Hematopoietic multipotent progenitor cell treated with erythropoietin and hydrocortisone succinate and interleukin-3 and kit ligand, for 15 days (in vitro differentiated cells): ENCODE measurements around the gene TUBG2.
"Not testable (repeated sequence)": the region's sequence is repeated elsewhere in the genome, so short reads cannot be mapped to it uniquely, and the experiment has no call there.

Experiments
- DNase-seq: peaks from one replicate; pipeline ENCODE4 v3.0.0-alpha.2; 2015; ENCODE audit warnings: low spot score

TUBG2 gene

DNA sequence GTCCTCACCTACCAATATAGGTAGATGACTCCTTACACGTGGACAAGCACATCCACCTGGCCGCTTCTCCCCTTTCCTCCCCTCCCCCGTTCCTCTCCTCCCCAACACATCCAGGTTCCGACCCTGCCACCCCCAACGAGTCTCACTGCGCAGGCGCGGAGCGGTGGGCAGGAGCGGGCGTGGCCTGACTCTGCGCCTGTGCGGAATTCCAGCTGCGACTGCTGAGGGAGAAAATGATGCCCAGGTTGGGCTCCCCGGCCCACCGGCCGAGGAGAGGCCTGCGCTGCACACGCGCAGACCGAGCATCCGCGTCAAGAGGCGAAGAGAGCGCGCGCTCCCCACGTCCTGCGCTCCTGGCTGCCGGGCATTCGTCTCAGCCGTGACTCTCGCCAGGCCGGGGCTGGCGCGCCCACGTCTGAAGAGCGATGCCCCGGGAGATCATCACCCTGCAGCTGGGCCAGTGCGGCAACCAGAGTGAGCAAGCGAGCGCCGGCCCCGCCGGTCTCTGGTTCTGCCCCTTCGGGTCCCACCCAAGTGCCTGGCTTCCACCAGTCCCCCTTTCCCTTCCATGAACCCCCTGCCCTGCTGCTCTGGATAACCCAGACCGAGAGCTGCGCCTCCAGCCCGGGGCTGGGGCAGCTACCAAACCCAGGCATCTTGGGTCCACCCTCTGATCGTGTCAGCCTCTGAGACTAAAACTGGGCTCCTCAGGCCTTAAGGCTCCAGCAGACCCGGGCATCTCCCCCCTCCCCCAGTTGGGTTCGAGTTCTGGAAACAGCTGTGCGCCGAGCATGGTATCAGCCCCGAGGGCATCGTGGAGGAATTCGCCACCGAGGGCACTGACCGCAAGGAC lies at the start of gene TUBG2:
Gene TUBG2, plus strand, starts transcription at position 206 of the 853 bp plus-strand sequence. Its CDS starts 220 bp downstream, at position 426.
- DNase-seq: peak; percentile 74

DNA sequence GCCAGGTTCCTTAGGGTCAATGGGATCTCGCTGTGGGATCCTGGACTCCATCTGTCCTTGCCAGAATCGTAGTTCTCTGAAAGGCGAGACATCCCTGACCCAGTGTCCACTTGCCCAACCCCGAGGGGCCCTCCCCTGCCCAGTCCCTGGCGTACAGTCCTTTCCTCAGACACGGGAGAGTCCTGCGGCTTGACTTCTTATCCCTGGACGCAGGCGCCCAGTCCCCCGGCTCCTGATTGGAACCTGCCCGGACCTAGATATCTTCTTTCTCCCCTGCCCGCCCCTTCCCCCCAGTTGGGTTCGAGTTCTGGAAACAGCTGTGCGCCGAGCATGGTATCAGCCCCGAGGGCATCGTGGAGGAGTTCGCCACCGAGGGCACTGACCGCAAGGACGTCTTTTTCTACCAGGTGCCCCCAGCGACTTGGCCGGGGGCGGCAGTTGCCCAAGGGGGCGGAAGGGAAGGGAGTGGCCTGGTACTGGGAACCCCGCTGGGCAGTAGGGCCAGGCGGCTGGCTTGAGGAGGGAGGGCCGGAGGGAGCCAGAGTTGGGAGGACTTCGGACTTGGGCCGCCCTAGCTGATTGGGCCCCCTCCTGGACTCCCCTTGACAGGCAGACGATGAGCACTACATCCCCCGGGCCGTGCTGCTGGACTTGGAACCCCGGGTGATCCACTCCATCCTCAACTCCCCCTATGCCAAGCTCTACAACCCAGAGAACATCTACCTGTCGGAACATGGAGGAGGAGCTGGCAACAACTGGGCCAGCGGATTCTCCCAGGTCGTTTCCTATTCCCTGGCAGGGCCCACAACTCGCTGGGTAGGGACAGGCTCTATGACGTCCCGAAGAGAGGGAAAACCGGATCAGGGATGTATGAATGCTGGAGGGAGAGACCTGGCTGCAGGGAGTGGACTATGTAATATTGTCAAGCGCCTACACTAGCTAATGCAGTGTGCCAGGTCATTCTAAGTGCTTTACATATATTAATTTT lies 49.0 kb upstream of the TUBG2 start:
- not testable (repeated sequence) for DNase-seq

DNA sequence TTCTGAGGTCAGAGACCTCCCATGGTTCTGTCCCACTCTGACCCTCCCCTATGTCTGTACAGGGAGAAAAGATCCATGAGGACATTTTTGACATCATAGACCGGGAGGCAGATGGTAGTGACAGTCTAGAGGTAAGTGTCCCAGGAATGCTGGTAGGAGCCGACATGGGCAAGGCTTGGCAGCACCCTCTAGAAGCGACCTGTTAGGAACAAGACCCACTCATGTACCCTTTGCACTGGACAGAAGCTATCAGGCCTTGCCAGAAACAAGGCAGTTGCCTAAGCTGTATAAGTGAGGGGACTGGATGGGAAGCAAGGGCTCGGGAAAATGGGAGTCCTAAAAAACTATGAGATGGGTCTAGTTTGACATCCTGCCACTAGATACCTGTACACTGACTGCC lies 47.1 kb upstream of the TUBG2 start:
- no peak for DNase-seq

DNA sequence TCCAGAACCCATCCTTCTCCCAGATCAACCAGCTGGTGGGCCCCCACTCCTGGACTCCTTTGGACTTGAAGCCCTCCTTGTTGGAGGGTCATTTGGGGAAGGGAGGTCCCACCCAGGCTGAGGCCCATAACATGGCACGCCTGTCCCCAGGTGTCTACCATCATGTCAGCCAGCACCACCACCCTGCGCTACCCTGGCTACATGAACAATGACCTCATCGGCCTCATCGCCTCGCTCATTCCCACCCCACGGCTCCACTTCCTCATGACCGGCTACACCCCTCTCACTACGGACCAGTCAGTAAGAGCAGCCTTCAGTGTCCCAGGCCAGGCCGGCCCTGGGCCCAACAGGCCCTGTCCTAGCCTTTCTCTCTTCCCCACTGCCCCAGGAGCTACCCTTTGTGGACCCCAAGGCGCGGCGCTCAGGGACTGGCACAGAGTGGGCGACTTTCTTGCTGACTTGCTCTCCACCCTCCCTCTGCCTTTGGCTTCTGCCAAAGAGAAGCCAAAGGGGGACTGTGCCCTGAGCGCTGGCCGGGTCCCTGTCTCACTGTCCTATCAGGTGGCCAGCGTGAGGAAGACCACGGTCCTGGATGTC lies 45.3 kb upstream of the TUBG2 start:
- no peak for DNase-seq

DNA sequence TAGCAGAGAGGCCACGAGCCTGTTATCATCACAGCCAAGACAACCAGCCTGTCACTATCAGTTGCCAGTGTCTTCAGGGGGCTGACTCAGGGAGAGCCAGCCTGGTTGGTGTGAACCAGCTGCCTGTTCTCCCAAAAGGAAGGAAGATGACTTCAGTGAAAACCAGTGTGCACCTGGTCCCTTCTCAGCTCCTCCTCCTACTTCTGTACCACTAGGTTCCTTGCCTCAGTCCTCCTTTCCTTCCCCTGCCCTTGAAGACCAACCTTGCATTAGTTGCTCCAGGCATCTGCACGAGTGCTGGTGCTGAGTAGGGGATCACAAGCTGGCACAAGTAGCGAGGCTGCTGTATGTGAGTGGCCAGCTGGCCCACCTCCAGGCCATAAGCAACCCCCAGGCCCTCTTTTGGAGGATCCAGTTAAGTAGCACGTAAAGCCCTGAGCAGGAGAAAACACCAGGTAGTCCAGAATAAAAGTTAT lies 41.1 kb upstream of the TUBG2 start:
- peak; percentile 85 for DNase-seq

DNA sequence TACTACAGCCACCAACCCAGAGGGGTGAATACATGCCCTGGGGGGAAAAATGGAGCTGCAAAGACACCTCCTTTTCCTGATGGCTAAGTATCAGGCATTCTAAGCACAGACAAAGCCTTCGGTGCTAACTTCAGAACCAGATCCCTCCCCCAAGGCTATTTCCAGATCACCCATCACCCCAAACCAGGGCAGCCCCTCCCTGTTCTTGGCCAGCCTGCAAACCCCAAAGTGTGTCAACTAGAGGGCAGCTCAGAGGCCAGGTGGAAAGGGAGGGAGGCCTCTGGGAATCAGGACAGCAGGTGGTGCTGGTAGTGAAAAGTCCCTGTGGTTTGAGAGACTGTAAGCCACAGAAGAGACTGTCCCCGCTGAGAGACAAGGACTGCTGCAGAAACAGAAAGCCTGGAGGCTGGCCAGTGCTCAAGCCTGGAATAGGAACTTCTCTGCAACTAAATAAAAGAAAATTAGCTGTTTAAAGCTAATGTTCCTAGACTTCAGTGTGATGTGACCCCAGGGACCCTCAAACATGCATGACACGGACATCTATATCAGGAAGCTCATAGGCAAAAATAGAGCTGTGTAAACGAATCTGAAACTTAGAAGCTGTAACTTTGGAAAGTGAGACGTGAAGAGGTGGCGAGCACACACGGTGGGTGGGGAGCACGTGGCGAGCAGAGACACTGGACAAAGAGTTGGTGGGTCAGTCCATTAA lies 40.5 kb upstream of the TUBG2 start:
- peak; percentile 64 for DNase-seq

DNA sequence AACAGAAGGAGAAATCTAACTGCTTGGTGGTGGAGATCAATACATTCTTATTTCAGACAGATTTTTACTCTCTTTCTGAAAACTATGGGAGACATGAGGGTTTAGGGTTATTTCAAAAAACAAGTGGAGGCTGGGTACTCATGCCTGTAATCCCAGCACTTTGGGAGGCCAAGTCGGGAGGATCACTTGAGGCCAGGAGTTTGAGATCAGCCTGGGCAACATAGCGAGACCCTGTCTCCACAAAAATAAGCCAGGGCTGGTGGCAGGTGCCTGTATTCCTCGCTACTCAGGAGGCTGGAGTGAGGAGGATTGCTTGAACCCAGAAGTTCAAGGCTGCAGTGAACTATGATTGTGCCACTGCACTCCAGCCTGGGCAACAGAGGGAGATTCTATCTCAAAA lies 37.1 kb upstream of the TUBG2 start:
- not testable (repeated sequence) for DNase-seq

DNA sequence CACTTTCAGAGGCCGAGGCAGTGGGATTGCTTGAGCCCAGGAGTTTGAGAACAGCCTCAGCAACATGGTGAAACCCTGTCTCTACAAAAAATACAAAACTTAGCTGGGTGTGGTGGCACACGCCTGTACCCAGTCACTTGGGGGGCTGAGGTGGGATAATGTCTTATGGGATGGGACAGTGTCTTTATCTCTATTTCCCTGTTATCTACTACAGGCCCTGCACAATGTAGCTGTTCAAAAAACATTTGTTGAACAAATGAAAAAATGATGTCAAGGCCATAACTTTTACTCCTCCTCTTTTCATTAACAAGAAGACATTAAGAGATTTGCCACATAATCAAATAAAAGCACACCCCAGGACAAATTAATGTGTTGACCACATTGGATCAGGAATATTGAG lies 35.8 kb upstream of the TUBG2 start:
- DNase-seq: no peak

DNA sequence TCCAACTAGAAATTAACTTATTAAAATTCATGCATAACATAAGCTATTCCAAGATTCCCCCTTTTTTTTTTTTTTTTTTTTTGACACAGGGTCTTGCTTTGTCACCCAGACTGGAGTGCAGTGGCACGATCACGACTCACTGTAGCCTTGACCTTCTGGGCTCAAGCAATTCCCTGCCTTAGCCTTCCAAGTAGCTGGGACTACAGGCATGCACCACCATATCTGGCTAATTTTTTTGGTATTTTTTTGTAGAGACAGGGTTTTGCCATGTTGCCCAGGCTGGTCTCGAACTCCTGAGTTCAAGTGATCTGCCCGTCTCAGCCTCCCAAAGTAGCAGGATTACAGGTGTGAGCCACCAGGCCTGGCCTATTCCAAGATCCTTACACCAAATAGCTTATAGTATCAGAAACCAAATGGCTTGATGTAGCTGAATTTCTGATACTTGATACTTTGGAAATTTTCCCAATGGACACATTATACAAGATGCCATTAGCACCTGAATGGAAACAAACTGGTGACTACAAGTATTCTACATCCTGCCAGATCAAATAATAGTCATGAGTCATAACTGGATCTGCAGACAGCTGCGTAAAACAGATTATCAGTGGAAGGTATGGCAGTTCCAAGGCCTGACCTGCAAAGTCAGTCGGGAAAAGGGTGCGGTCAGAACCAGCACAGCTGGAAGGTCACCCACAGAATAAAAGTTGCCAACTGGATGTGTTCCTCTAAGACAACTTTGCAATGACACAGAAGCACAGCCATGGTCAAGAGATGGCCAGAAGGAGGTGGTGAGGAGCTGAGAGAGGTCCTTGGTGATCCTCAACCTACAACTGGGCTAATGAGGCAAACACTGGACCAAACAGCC lies 35.1 kb upstream of the TUBG2 start:
- peak; percentile 89 for DNase-seq

DNA sequence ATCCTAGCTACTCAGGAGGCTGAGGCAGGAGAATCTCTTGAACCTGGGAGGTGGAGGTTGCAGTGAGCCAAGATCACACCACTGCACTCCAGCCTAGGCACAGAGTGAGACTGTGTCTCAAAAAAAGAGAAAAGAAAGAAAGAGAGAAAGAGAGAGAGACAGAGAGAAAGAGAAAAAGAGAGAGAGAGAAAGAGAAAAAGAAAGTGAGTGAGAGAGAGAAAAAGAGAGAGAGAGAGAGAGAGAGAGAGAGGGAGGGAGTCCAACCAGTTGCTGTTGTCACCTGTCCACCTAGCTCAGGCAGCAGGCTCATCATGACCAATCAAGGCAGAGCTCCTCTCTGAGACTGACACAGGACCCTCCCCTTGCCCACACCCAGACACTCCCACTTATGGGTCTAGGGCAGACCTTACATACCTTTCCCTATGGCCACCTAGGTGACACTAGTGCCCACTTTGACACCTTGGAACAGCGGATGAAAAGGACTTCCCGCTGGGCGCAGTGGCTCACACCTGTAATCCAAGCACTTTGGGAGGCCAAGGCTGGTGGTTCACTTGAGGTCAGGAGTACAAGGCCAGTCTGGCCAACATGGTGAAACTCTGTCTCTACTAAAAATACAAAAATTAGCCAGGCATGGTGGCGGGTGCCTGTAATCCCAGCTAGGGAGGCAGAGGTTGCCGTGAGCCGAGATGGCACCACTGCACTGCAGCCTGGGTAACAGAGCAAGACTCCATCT lies 31.9 kb upstream of the TUBG2 start:
- not testable (repeated sequence) for DNase-seq

DNA sequence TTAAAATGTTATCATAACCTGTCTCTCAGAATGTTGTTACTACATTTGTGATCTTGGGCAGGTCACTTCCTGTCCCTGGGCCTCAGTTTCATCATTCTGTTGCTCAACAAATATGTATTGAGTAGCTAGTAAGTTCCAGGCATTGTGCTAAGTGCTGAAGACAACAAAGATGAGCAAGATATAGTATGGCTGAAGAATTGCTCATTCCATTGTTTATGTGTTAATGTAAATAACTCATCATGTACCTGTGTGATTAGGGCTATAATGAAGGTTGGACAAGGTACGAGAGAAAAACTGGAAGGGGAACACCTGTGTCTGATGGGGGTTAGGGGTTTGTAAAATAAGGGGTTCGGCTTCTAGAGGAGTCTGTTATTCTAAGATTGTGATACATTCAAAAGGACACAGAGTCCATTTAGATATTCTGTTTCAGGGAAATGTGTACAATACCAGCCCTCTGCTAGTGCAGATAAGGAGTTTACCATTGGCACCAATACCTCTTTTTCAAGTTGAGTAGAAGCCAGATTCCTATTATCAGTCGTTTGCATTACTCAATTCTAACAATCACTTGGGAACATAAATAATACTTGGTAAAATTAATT lies 29.6 kb upstream of the TUBG2 start:
- peak; percentile 91 for DNase-seq

DNA sequence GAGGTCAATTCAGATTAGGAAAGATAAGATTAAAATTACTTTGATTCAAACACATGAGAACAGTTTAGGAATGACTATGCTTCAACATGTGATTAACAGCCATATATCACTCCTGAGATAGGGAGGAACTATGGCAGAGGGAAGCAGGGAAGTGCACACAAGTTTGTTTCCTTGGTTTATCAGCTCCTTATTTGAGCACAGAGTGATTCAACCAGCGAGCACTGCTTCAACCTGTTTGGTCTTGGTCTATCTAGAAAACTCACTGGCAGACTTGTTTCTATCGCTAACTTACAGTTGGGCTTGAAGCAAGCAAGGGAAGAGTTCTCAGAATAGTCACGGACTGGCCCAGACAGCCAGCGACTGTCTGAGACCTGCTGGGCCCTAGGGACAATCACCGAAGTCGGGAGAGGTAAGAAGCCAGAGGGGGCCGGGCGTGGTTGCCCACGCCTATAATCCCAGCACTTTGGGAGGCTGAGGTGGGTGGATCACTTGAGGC lies 26.1 kb upstream of the TUBG2 start:
- peak; percentile 80 for DNase-seq

DNA sequence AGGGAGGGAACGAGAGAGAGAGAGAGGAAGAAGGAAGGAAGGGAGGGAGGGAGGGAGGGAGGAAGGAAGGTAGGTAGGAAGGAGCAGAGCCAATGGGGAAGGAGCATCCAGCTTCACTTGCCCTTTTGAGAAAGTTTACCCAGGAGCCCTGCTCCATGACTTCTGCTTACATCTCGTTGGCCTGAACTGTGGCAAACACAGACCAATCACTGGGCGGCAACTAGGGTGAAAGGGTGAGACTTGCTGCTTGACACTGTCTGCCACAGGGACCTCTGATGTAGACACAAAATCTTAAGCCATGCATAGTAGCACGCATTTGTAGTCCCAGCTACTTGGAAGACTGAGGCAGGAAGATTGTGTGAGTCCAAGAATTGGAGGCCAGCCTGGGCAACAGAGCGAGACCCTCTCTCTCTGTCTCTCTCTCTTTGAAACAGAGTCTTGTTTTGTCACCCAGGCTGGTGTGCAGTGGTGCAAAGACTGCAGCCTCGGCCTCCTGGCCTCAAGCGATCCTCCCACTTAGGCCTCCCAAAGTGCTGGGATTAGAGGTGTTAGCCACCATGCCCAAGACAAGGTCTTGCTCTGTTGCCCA lies 19.5 kb upstream of the TUBG2 start:
- peak; percentile 45 for DNase-seq

DNA sequence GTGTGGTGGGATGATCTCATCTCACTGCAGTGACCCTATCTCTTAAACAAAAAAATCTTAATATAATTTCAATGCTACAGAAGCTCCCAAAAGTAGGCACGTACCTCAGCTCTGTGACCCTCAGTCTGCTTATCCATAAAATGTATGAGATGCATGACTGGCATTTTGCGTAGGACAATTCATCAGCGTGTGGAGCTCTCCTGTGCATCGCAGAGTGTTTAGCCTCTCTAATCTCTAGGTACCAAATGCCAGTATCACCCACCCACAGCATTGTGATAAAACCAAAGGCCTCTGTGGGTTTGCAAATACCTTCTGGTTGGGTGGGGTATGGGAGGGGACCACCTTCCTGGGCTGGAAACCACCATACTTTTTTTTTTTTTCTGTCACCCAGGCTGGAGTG lies 19.0 kb upstream of the TUBG2 start:
- DNase-seq: peak; percentile 86

DNA sequence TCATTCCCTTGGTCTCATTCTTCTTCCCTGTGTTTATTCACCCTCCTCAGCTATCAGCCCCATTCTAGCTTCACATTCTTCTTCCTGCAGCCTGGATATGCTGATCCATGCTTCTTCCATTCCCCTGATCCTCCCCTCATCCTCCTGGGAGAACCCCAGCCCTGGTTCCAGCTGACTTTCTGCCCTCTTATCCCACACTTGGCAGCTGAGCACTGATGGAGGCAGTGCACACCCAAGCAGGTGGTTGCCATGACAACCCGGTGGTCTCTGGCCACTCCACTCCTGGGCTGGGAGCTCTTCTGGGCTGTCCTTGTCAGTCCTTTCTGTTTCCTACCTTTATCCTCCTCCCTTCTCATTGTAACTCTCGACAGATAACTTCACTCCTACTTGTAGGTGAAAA lies 16.7 kb upstream of the TUBG2 start:
- DNase-seq: no peak

DNA sequence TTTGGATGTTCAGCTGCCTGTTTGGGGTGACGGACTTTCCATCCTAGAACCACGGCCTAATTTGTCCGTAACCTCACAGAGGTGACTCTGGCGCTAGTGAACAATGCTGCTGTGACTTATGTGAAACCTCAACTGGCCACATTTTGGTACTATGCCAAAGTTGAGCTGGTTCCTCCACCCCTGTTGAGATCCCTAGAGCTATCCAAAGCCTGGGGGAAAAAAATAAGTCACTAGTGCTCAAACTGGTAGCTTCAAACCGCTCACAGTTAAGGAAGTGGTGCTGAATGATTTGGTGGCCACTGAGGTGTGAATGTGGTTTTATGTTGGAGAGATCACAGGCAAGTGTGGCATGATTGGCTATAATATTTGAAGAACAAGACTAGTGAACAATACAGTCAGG lies 11.3 kb upstream of the TUBG2 start:
- DNase-seq: no peak

DNA sequence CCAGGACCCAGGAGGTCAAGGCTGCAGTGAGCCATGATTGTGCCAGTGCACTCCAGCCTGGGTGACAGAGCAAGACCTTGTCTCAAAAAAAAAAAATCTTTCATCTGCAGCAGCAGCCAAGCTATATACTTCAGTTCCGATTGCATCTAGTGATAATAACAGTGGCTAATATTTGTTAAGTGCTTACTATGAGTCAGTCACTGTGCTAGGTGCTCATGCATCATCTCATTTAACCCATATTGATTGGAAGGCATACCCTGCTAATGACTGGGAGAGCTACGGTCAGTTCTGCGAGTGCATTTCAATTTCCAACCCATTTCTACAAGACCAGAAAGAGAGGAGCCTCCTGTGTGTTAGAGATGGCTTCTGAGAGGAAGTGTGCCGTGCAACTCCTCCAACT lies 7.7 kb upstream of the TUBG2 start:
- DNase-seq: no peak

DNA sequence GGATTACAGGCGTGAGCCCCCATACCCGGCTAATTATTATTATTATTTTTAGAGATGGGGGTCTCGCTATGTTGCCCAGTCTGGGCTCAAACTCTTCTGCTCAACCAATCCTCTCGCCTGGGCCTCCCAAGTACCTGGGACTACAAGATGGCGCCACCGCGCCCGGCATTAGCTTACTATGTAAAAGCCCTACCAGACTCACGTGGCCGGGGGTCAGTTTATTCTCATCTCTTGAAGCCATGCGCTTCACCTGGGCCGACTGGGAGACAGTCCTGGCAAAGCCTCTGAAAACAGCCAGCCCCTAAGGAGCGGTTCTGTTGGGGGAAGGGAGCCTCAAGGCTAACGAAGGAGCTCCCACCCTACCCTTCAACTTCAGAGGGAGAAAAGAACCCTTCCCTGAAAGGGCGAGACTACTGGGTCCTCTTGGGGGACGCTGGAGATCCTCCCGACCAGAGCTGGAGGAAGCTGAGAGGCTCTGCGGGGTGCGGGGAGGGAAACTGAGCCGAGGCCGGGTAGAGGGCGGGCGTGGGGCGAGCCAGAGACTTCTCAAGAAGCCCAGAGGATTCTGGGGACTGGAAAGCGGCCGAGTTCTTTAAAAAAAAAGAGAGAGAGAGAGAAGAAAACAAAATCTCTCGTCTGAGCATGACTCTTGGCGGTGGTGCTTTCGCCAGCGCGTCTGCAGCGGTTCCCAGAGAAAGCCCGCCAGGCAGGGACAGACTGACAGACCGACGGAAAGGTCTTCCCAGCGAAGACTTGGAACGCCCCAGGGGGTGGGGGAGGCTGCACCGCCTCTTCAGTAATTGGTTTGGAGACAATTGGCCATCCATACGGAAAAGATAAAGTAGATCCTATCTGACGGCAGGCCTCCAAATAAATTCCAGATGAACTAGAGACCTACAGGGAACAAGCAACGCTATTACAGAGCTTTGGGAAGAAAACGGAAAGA lies 5.6 kb upstream of the TUBG2 start:
- DNase-seq: no peak
